ENCODE results near the gene SHISA2. TPM values are rescaled to one million over a fixed set of nuclear protein-coding genes. Genes with fewer than 3 reads are reported as not detected.

Gene SHISA2
- polyA plus RNA-seq, 2 of the 4 experiments (the other 2 are of a cell fraction), result not detected

GRCh38 chr13:26060357-26060756 lies 8.5 kb upstream of the SHISA2 start:
- H3K4me2 ChIP-seq, result no peak overlapping the region
- POLR2A ChIA-PET, result no interaction called here
- no peaks in the 10 kb centered on the region for H3K9me3 ChIP-seq
- H3K4me1 ChIP-seq, result no peaks in the 10 kb centered on the region
- CTCF ChIA-PET, result no interaction called here
- WGBS (ENCODE audit: missing lambda C conversion rate), result 17% methylated on average over 4 of the region's 4 CpGs
- no peak for TF ChIP-seq USF2 (IDR thresholded peaks at IDR 0.05)
- no peak for TF ChIP-seq FOXS1 (CRISPR knock-in tag; IDR thresholded peaks at IDR 0.05)
- TF ChIP-seq FOSB (CRISPR knock-in tag; IDR thresholded peaks at IDR 0.05), result no peak
- no peak for TF ChIP-seq SMC3 (IDR thresholded peaks at IDR 0.05)
- TF ChIP-seq HES2 (IDR thresholded peaks at IDR 0.05), result no peak
- no peak for TF ChIP-seq SREBF2 (IDR thresholded peaks at IDR 0.05)
- no peak for TF ChIP-seq ELK1 (IDR thresholded peaks at IDR 0.05; ENCODE audit: low read depth, low read length)
- TF ChIP-seq CTCF (IDR thresholded peaks at IDR 0.05), result no peak
- TF ChIP-seq HOXA7 (CRISPR knock-in tag; IDR thresholded peaks at IDR 0.05), result no peak
- no peak for TF ChIP-seq REST (IDR thresholded peaks at IDR 0.05)
- no peak for TF ChIP-seq ZC3H11A (IDR thresholded peaks at IDR 0.05)
- no peak for TF ChIP-seq RAD21 (conservative IDR thresholded peaks at IDR 0.05 in 1 of 2, IDR thresholded peaks at IDR 0.05 in 1 of 2)
- TF ChIP-seq HDAC2 (IDR thresholded peaks at IDR 0.05), result no peak
- no peak for TF ChIP-seq E2F6 (IDR thresholded peaks at IDR 0.05; ENCODE audit: borderline replicate concordance, low read depth)
- ATAC-seq, result no peak
- DNase-seq (ENCODE audit: low read depth in 1 of 2, low spot score in 1 of 2), result no peak
- H3K27ac ChIP-seq, result no peak overlapping the region
- H3K4me3 ChIP-seq, result no peak overlapping the region
- FAIRE-seq, result no peak

GRCh38 chr13:26058704-26059103 lies 6.9 kb upstream of the SHISA2 start:
- TF ChIP-seq FOSL2 (IDR thresholded peaks at IDR 0.05), result no peak
- TF ChIP-seq FOSL2 (CRISPR knock-in tag; IDR thresholded peaks at IDR 0.05), result no peak
- TF ChIP-seq FOXS1 (CRISPR knock-in tag; IDR thresholded peaks at IDR 0.05), result no peak
- TF ChIP-seq MAFK (IDR thresholded peaks at IDR 0.05; ENCODE audit: partially characterized antibody), result no peak
- TF ChIP-seq HES2 (IDR thresholded peaks at IDR 0.05), result no peak
- TF ChIP-seq CHD4 (IDR thresholded peaks at IDR 0.05; ENCODE audit: borderline replicate concordance), result no peak
- TF ChIP-seq KDM1A (IDR thresholded peaks at IDR 0.05; ENCODE audit: low read depth), result no peak
- no peak for TF ChIP-seq E2F6 (IDR thresholded peaks at IDR 0.05; ENCODE audit: borderline replicate concordance, low read depth)
- TF ChIP-seq POLR2A (IDR thresholded peaks at IDR 0.05; ENCODE audit: low read length), result no peak
- TF ChIP-seq MAX (IDR thresholded peaks at IDR 0.05), result no peak
- TF ChIP-seq ESRRA (IDR thresholded peaks at IDR 0.05; ENCODE audit: borderline replicate concordance, low read length), result no peak
- no peak for TF ChIP-seq MAZ (IDR thresholded peaks at IDR 0.05; ENCODE audit: borderline replicate concordance, low read depth, low read length)
- no peak for TF ChIP-seq ATOH8 (CRISPR knock-in tag; IDR thresholded peaks at IDR 0.05; ENCODE audit: low read depth)
- no peak for TF ChIP-seq MYC (IDR thresholded peaks at IDR 0.05; ENCODE audit: borderline replicate concordance, low read length)
- no peak for TF ChIP-seq HOXB13 (CRISPR knock-in tag; IDR thresholded peaks at IDR 0.05; ENCODE audit: low read depth)
- TF ChIP-seq ZC3H11A (IDR thresholded peaks at IDR 0.05), result no peak
- no peak for TF ChIP-seq SREBF2 (IDR thresholded peaks at IDR 0.05)
- TF ChIP-seq HOXB5 (CRISPR knock-in tag; IDR thresholded peaks at IDR 0.05), result no peak
- TF ChIP-seq CBX2 (IDR thresholded peaks at IDR 0.05; ENCODE audit: borderline replicate concordance, low read depth), result no peak
- DNase-seq (ENCODE audit: low read depth in 1 of 2, low spot score in 1 of 2) (no peak), ATAC-seq (no peak), FAIRE-seq (no peak)
- 0% methylated on average over 6 of the region's 6 CpGs for WGBS (ENCODE audit: missing lambda C conversion rate)
- ChIA-PET CTCF (no interaction called here), POLR2A (no interaction called here)
- no peak overlapping the region for H3K27ac ChIP-seq
- no peaks in the 10 kb centered on the region for H3K9me3 ChIP-seq
- no peaks in the 10 kb centered on the region for H3K4me1 ChIP-seq
- H3K4me2 ChIP-seq, result no peak overlapping the region
- H3K4me3 ChIP-seq, result no peak overlapping the region
